ENCODE measurements around the gene NOX3.

The NOX3 gene

GRCh38 chr6:155417454-155417853 is 38.2 kb downstream of the NOX3 start:
- TF ChIP-seq CTCF (IDR thresholded peaks at IDR 0.05; ENCODE audit: extremely low read depth, missing control alignments): no peak
- peak; percentile 16 for DNase-seq (ENCODE audit: low spot score)

DNA sequence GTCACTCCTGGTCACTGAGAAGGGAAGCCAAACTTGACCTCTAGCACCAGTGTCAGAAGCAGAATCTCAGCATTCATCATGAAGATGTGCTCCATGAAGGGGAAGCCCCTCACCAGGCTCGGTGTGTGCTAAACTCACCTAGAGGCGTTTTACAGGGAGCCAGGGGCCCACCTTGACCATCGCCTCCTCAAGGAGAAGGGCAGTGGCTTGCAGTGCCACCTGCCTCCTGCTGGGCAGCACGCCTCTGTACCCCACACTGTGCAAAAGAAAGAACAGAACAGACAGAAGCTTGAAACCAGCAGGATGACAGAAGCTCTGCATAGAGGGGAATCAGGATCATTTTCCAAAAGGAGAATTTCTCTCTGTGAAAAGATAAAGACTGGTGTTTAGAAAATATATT is 39.7 kb downstream of the NOX3 start:
- no peak for TF ChIP-seq CTCF (IDR thresholded peaks at IDR 0.05; ENCODE audit: extremely low read depth, missing control alignments)

DNA sequence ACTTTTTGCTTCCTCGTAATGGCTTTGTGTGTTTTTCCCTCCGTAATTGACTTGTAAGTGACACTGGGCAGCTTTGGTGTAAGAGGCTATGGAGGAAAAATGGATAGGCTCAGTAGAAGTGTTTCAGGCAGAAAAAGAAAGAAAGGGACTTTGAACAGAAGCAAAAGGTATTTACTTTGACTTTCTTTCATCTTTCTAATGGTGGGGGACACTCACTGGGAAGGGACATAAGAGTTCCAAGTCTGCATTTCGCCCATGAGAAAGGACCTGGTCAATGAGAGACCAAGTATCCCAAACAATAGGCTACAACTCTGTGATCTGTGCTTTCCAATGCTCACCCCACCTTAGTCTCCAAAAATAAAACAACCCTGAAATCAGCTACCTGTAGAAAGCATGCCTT is 41.6 kb downstream of the NOX3 start:
- TF ChIP-seq CTCF (IDR thresholded peaks at IDR 0.05; ENCODE audit: extremely low read depth, missing control alignments): no peak
- no peak for DNase-seq (ENCODE audit: low spot score)

More for the DNA sequence above, 39.7 kb downstream of the NOX3 start:
- DNase-seq (ENCODE audit: low spot score): no peak

GRCh38 chr6:155412335-155412734 is 43.3 kb downstream of the NOX3 start:
- no peak for DNase-seq (ENCODE audit: low spot score)
- no peak for TF ChIP-seq CTCF (IDR thresholded peaks at IDR 0.05; ENCODE audit: extremely low read depth, missing control alignments)

- no peak for DNase-seq (ENCODE audit: low spot score)
- TF ChIP-seq CTCF (IDR thresholded peaks at IDR 0.05; ENCODE audit: extremely low read depth, missing control alignments): no peak
These were observed 44.2 kb downstream of the NOX3 start for GRCh38 chr6:155411154-155412052.

GRCh38 chr6:155409391-155409790 is 46.2 kb downstream of the NOX3 start:
- no peak for DNase-seq (ENCODE audit: low spot score)
- no peak for TF ChIP-seq CTCF (IDR thresholded peaks at IDR 0.05; ENCODE audit: extremely low read depth, missing control alignments)

GRCh38 chr6:155408981-155409380 is 46.7 kb downstream of the NOX3 start:
- TF ChIP-seq CTCF (IDR thresholded peaks at IDR 0.05; ENCODE audit: extremely low read depth, missing control alignments): no peak
- no peak for DNase-seq (ENCODE audit: low spot score)
